Stimulated activated CD8-positive, alpha-beta memory T cell treated with anti-CD3 and anti-CD28 coated beads, Interleukin-12 subunit alpha, Interleukin-12 subunit beta, amount 100 ng/mL, for 24 hours (primary cell): ENCODE measurements around the gene EXOC4.

ENCODE experiments used
- DNase-seq: peaks from one replicate; pipeline ENCODE4 v3.0.0-alpha.2; 2020; ENCODE audit errors: extremely low read depth

EXOC4 gene

DNA sequence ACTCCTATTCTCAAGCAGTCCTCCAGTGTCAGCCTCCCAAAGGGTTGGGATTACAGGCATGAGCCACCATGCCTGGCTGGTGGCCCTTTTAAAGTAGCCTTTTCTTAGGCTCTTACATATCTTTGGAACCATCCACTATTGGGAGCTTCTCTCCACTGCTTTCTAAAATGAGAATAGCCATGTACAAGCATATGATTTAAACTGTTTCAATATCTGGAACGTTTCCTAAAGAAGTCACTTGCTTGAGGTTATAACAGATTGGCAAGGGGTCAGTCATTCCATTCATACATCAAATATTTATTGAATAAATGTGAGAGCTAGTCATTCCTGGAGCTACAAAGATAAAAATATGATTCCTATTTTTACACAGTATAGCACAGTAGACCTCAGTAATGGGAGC lies 776.9 kb downstream of the EXOC4 start:
- no peak for DNase-seq

GRCh38 chr7:134030460-134030865 lies 777.6 kb downstream of the EXOC4 start:
- DNase-seq, result no peak

DNA sequence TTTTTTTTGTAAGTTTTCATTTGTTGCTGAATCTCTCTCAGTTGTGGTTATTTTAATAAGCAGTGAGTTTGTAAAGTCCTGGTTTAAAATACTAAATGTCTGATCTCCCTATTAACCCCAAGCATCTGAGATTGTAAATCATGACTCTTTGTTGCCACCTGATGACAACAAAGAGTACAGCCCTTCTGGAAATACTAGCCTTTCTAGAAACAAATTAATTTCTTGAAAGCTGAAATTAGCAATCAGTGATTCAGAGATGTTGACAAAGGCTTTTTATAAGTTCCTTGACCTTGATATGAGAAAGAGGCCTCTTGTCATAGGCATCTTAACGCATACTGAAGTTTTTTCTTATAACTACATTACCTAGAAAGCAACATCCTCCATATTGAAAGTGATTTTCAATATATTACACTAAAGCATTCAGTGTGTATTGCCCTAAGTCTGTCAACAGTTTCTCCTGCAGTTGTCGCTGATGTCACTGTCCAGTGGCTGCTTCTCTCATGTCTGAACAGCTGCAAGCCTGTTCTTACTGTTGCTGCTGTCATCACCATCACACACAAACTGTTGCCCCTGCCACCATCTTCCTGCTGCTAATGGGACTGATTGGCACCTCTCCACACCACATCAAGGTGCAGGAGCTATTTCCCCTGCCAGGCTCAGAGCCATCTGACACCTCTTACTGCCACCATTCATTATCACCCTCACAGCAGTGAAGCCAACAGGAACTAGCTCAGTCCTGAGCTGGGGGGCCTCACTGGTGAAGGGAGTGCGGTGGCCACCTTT lies 779.1 kb downstream of the EXOC4 start:
- DNase-seq, result no peak

DNA sequence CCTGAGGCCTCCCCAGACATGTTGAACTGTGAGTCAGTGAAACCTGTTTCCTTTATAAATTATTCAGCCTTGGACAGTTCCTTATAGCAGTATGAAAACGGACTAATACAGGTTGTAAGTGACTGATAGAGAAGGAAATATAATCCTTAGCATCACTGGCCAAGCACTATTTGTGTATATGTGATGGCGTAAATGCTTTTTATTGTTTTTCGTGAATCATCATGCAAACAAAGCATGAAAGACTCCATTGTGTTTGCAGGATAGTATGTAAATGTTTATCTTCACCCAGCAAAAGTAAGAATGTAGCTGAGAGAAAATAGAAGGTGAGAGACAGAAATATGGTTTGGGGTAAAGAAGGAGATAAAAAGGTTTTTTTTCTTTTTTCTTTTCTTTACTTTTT lies 781.8 kb downstream of the EXOC4 start:
- no peak for DNase-seq

- no peak for DNase-seq
Observed at GRCh38 chr7:134037991-134038390, 785.1 kb downstream of the EXOC4 start.

DNA sequence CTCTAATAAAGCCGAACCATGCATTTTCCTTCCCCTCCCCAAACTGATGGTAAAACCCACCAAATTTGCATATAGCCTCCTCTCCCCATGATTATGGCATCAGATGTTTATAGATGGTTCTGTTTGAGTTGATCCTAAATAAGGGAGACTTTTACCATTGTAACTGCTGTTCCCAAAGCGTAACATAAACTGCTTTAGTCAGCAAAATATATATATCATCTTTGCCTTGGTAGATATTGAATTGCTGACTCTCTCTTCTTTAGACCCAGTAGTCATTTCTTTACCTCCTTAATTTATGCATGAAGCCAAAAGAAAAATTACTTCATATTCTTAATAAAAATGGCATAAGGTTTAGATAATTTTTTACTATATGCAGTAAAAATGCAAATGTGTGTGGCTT lies 788.1 kb downstream of the EXOC4 start:
- no peak for DNase-seq

GRCh38 chr7:134041477-134041876 lies 788.6 kb downstream of the EXOC4 start:
- no peak for DNase-seq

DNA sequence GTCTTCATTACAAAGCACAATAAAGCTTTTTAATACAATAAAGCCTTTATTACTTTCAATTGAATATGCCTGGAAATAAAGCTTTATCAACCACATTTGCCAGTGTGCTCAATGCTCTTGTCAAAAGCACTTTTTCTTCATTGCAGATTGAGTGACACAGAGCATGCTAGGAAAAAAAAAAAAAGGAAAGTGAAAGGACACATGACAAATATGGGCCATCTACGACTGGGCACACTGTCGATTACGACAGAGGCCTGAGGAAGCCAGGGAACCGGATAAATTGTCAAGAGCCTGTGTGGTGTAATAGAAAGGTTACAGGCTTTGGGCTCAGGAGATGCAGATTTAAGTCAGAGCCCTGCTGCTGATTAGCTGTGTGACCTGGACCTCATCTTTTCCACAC lies 789.4 kb downstream of the EXOC4 start:
- no peak for DNase-seq

DNA sequence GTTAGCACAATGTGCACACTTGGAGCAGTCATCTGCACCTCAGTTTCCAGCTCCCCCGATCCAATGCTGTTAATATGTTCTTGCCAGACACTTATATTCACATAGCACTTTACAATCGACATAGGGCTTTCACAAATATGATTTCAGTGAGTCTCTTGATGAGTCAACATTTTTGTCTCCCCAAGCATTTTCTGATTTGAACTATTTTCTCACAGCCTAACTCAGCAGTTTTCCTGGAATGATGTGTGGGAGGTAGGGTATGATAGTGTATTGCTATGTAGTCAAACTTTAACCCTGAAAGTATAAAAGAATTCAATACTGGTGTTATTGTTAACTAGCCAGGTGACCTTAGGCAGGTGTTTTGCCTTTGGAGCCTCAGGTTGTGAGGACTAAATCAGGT lies 791.8 kb downstream of the EXOC4 start:
- no peak for DNase-seq

GRCh38 chr7:134045716-134046115 lies 792.8 kb downstream of the EXOC4 start:
- DNase-seq, result no peak

DNA sequence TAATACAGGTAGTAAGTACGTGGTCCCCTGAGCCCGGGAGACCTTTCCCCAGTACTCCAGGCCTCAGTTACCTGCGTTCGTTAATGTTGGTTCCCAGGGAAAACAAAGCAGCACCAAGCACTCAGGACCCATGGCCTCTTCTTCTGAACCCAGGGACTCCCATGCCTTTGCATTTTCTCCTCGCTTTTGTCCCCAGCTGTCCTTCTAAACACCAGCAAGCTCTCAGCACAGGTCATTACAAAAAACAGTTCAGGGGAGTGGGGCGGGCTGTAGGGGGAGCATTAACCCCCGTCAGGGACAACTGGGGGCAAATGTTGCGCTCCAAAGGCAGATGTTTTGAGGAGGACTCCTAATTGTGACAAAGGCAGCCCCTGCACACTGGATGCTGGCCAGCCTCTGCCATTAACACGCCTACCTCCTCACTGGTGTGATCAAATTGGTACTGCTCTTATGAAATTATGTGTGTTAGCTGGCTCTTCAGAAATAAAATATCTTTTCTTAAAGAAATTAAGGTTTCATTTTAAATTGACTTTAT lies 793.8 kb downstream of the EXOC4 start:
- no peak for DNase-seq

GRCh38 chr7:134047675-134048074 lies 794.8 kb downstream of the EXOC4 start:
- DNase-seq, result no peak

DNA sequence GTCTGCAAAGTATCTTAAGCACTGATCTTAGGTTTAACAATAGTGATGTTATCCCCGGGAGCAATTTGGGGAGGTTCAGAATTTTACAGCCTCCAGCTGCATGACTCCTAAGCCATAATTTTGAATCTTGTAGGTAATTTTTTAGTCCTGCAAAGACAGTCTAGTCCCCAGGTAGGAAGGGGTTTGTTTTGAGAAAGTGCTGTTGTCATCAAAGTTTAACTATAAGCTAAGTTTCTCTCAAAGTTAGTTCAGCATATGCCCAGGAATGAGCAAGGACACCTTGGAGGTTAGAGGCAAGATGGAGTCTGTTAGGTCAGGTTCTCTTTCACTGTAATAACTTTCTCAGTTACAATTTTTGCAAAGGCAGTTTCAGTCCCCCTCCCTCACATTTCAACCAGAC lies 795.3 kb downstream of the EXOC4 start:
- no peak for DNase-seq

- no peak for DNase-seq
Observed at GRCh38 chr7:134051020-134051419, 798.1 kb downstream of the EXOC4 start.

DNA sequence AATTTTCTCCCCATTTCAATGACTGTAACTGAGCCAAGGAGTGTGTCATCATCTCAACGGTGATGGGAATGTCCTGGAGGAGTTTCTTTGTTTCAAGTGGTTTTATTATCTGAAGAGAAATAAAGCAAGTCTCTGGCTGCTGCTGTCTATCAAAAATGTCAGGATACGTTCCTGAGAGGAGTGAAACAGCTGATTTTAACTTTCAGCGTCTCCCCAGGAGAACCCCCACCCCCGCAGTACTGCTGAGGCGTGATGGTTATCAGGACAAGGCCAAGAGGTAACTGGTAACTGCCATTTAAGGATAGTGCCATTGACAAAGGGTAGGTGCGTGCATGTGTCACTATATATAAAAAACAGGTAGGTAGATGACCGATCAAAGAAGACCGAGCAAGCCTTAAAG lies 803.9 kb downstream of the EXOC4 start:
- DNase-seq, result no peak

DNA sequence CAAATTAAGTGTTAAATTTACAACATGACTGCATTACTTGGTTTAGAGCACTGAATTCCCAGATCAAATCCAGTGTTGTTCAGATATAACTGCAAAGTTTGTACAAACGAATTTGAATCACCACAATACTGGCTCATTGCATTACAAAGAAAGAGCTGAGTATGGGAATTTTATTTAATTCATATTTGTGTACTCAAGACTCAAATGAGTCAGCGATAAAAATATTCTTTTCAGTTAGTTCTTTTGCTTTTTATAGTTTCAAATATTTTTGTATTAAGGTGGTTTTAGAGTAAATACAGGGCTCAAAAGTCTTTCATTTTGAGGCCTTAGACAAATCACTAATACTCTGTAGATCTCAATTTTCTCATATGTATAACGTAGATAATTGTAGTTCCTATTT lies 805.6 kb downstream of the EXOC4 start:
- no peak for DNase-seq

GRCh38 chr7:134058980-134059379 lies 806.1 kb downstream of the EXOC4 start:
- no peak for DNase-seq

DNA sequence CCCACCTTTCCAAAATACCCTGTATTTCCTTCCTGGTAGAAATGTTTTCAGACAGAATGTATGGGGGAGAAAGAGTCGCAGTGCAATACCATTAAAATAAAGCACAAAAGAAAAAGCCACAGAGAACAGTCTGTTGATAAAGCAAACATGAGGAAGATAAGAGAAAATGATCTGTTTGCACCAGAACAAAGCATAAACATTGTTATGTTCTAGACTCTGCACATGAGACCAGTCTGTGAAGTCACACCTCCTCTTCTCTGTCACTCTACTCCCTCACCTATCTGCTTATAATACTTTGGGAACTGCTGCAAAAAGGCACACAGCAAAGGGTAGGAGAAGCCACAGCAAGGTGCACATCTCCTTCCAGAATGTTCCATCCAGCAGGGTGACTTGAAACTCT lies 807.0 kb downstream of the EXOC4 start:
- no peak for DNase-seq

DNA sequence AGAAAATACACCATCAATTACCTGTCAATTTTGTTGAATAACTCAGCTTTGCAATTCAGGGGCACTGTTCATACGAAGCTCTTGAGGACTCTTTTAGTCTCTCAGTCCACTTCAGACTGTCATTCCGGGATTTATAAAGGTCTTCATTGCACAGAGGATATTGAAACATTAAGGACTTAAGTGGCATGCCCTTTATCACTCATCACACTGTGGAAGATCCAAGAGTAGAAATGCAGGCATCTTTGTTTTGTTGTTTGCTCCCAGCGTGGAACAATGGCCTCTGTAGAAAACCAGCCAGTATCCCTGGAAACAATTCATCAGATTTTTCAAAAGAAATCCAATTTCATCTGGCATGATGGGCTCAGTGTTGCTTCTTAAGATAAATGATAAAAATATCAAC lies 808.0 kb downstream of the EXOC4 start:
- no peak for DNase-seq

DNA sequence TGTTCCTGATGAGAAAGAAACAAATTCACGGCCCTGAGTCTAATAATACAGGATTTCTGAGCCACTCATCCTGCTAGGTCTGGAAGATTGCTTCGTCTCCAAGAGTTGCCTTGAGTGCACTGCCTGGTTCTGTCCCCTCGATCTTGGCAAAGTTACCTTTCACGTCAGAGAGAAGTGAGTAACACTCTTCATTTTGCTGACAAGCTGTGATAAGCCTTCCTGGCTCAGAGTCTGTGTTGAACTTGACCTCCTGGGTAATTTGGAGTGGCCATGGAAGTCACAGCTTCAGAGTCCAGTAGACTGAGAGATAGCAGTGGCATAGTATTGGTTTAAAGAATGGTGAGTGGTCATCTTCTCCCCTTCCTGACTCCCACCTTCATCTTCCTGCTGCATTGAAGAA lies 809.6 kb downstream of the EXOC4 start:
- DNase-seq, result no peak

GRCh38 chr7:134065415-134065814 lies 812.5 kb downstream of the EXOC4 start:
- no peak for DNase-seq

DNA sequence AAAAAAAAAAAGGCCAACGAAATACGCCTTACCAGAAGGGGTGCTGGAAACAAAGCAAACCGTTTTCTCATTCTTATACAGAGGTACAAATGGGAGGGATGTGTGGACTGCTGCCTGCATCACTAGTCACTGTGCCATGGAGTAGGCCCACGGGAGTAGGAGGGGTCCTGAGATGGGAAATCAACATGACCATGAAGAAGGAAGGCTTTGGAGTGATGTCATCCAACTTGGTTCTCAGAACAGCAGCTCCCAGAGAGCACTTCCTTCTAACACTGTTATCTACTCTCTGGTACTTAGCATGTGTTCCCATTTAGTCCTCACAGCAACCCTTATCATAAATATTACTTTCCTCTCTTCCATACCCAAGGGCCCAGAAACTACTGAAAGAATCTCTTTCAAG lies 814.3 kb downstream of the EXOC4 start:
- no peak for DNase-seq

GRCh38 chr7:134068670-134069069 lies 815.8 kb downstream of the EXOC4 start:
- no peak for DNase-seq

DNA sequence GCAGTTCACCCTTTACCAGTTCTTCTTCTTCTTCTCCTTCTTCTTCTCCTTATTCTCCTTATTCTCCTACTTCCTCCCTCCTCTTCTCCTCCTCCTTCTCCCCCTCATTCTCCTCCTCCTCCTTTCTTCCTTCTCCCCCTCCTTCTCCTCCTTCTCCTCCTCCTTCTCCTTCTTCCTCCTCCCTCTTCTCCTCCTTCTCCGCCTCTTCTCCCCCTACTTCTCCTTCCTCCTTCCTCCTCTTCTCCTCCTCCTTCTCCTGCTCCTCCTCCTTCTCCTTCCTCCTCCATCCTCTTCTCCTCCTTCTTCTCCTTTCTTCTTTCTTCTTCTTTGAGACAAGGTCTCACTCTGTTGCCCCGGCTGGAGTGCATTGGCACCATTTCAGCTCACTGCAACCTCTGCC lies 816.3 kb downstream of the EXOC4 start:
- no peak for DNase-seq
